Epithelial cell of umbilical artery (primary cell): Measurements from ENCODE around the gene TCEAL1. TPM values are rescaled to one million over a fixed set of nuclear protein-coding genes. Genes with fewer than 3 reads are reported as not detected.

Experiments
- total RNA-seq: library from RNA; depleted of rRNA; stranded (reverse); fragments of >200 nt; gene quantifications from 2 replicates; pipeline ENCODE4 v1.2.3, GENCODE V29; 2014

TCEAL1 gene
- 16.6 and 24.2 TPM in 2 replicates for total RNA-seq

GRCh38 chrX:103628386-103629317 lies at the start of gene TCEAL1:
TSS of gene TCEAL1 (plus strand) at chrX:103628975. CDS start at chrX:103629917, 942 bp downstream.

DNA sequence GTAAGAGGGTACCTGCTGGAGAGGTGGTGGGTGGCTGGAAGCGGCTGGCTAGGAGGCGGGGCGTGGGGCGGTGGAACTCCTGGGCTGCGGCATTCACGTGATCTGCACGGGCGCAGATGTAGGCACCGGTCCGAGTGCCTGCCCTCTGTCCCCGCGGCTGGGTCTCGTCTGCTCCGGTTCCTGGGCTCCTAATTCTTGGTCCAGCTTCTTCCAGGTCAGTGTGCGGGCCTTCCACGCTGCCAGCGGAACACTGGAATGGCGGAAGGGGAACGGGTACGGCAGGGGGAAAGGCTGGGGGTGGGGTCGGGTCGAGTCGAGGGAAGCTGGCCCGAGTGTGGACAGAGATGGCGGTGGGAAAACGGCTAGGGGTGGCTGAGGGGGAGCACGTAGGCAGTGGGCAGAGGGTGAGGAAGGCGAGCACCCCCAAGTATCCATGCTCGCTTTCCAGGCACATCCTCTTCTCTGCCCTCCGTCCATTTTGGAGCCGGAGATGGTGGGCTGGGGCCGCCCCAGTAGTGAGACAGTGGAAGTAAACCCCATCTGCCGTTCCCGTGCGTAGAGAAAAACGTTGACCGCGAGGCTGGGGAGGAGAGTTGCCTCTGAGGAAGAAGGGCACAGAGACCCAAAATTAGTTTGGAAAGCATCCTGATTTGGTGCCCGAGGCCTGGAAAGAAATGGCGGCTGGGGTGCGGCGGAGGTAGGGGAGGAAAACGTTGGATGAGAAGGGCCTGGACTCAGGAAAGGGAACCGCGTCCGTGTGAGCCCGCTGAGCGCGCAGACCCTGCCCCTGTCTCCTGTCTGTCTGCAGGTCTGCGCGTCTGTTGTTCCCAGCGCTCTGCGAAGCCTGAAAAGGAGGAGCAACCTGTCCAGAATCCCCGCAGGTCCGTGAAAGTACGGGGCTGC lies 43.1 kb upstream of the TCEAL1 start, which contains the start of gene TCEAL4:
Gene TCEAL4 (plus strand): TSS at position 105 of the 903 bp plus-strand sequence. CDS start 1,161 bp downstream, outside the sequence.

GRCh38 chrX:103607364-103608305 lies 21.1 kb upstream of the TCEAL1 start, which contains the start of gene TCEAL3:
TSS of gene TCEAL3 (plus strand) at chrX:103607963. CDS start at chrX:103609065, 1,102 bp downstream.

Other genes starting within 250 kb of the TCEAL1 start
- gene RAB40A, start 109.5 kb upstream of the TCEAL1 start, total RNA-seq, result not detected in 2 replicates
- 42.2 and 57.8 TPM in 2 replicates for gene TCEAL4, start 43.5 kb upstream of the TCEAL1 start, total RNA-seq
- gene TCEAL3, start 21.0 kb upstream of the TCEAL1 start, total RNA-seq, result 11.0 and 17.5 TPM in 2 replicates
- 883 and 909 TPM in 2 replicates for gene MORF4L2, start 57.7 kb downstream of the TCEAL1 start, total RNA-seq
- not detected in 2 replicates for gene TMEM31, start 81.9 kb downstream of the TCEAL1 start, total RNA-seq
- gene PLP1, start 147.9 kb downstream of the TCEAL1 start, total RNA-seq, result not detected in 2 replicates
- 0.15 and 0.32 TPM in 2 replicates for gene RAB9B, start 203.3 kb downstream of the TCEAL1 start, total RNA-seq